Heart right ventricle (tissue), 16 donors: ENCODE measurements around the gene SDK2. TPM values are rescaled to one million over a fixed set of nuclear protein-coding genes. Genes with fewer than 3 reads are reported as not detected.

ENCODE experiments used
- ATAC-seq, 8 donors: fragments of 200-7000 bp; cut with Tn5 transposase; one replicate each; pipeline ENCODE4 v1.9.1; 2020; ENCODE audit warnings: mild to moderate bottlenecking in 8 of 8, moderate library complexity in 8 of 8, moderate number of reproducible peaks in 1 of 8
- DNase-seq, 2 donors: peaks; one replicate each; pipeline ENCODE4 v3.0.0-alpha.2; 2020
- H3K27ac ChIP-seq, 10 donors: fragments of 200-600 bp; sonication (generic) in 2 of 10; one replicate each; pipeline versions ENCODE4 v1.5.0 to v1.8.0; 2020 to 2022; ENCODE audit warnings: mild to moderate bottlenecking in 3 of 10
- H3K27me3 ChIP-seq, 7 donors: fragments of 200-600 bp; one replicate each; pipeline ENCODE4 v1.8.0; 2021 to 2022; ENCODE audit warnings: mild to moderate bottlenecking in 2 of 7
- H3K36me3 ChIP-seq, 9 donors: fragments of 200-600 bp; sonication (generic) in 1 of 9; one replicate each; pipeline versions ENCODE4 v1.5.0 to v1.8.0; 2020 to 2022; ENCODE audit warnings: mild to moderate bottlenecking in 2 of 9
- H3K4me1 ChIP-seq, 9 donors: fragments of 200-600 bp; sonication (generic) in 1 of 9; one replicate each; pipeline versions ENCODE4 v1.5.0 to v1.8.0; 2020 to 2022; ENCODE audit warnings: mild to moderate bottlenecking in 4 of 9
- H3K4me3 ChIP-seq, 10 donors: fragments of 200-600 bp; sonication (generic) in 2 of 10; one replicate each; pipeline versions ENCODE4 v1.5.0 to v1.8.0; 2020 to 2022; ENCODE audit warnings: mild to moderate bottlenecking in 7 of 10, moderate library complexity in 2 of 10
- H3K9me3 ChIP-seq, 11 donors: fragments of 200-600 bp in 10 of 11; sonication (generic) in 2 of 11; one replicate each; pipeline versions ENCODE4 v1.5.0 to v1.8.0; 2013 to 2022; ENCODE audit warnings: mild to moderate bottlenecking in 2 of 11, control low read depth in 1 of 11, moderate library complexity in 1 of 11
- CTCF ChIP-seq, 9 donors: fragments of 200-600 bp; sonication (generic) in 2 of 9; IDR thresholded peaks; one replicate each; pipeline versions ENCODE4 v1.5.0 to v1.8.0; 2021 to 2022; ENCODE audit warnings: antibody characterized with exemption in 9 of 9, mild to moderate bottlenecking in 5 of 9, moderate library complexity in 1 of 9
- WGBS, 2 donors: extraction: QIAGEN DNeasy Blood & Tissue Kit; methylation state at CpG; one replicate each; pipeline ENCODE4 v1.1.7; 2013; ENCODE audit warnings: inconsistent platforms in 1 of 2; 5-methylcytosine and 5-hydroxymethylcytosine counted together
- intact Hi-C, 10 donors: fragments of 100-400 bp; cut with DNase I; formaldehyde crosslinking; loops; one replicate each; pipeline versions ENCODE4 v1.11.1 to v1.14.2; 2022
- polyA plus RNA-seq, 2 donors: library from polyadenylated mRNA; stranded (reverse); fragments of 200-250 nt; gene quantifications; one replicate each; pipeline ENCODE4 v1.2.3, GENCODE V29; 2013
- total RNA-seq, 10 donors: library from RNA; stranded (reverse); fragmentation: NEBNext Ultra II Directional in 3 of 10; extraction: Animal tissue kit (Norgen Biotek cat#: 25700) in 3 of 10; gene quantifications; one replicate each; pipeline versions ENCODE4 v1.2.1 to v1.2.4, GENCODE V29; 2021 to 2023
- donor health status: Arrhythmogenic right ventricular cardiomyopathy.
- donor health status: ischemic (EF 13 %, LVEDD 7.1; RV severe dilation, severe dysfunction).
- donor health status: healthy with polysubstance abuse.
- donor health status: DM: no; HTN: yes; CAD: no.
- donor health status: DM: no; HTN: no; CAD: no.
- donor health status: ischemic (EF 25% LVEDD 6.9; RV normal size, moderate dysfunction).
- donor health status: ischemic (EF 25% LVEDD 5.7; RV mildly dilated, moderate dysfunction).
- donor health status: healthy.
- donor health status: DM: yes; HTN: yes; CAD: no.
- donor health status: Ischemic cardiomyopathy.
- donor health status: ischemic (EF 35%, LVEDD 5.7; RV mildly dilated, moderate dysfunction).
- donor health status: nonischemic (EF 11% LVEDD 7.7; RV severe dilation, severe dysfunction).
- donor health status: DM: yes; HTN: yes; CAD: no.
- donor health status: PGD.
- donor health status: ischemic (EF 29% LVEDD 5.4; RV normal size, mild dysfunction).
- donor health status: nonischemic (EF 23%, LVEDD 6.1; RV moderate dilation, normal function).

Gene SDK2
- total and polyA plus RNA-seq, 12 donors = 0.44 to 4.2 (median 1.9) TPM

GRCh38 chr17:73402466-73402865, 241.8 kb downstream of the SDK2 start:
- Histone ChIP-seq H3K4me3 (no peak overlapping the region), H3K36me3 (no peaks in the 10 kb centered on the region), H3K27ac (no peak overlapping the region), H3K4me1 (peaks cover 0 to 15% (median 3%) of the 10 kb centered on the region in 9 donors), H3K9me3 (no peaks in the 10 kb centered on the region), H3K27me3 (no peaks in the 10 kb centered on the region)
- no peak for TF ChIP-seq CTCF (IDR thresholded peaks at IDR 0.05)
- intact Hi-C loops = no loop called here
- 88 to 93% methylated on average over 7 of the region's 7 CpGs for WGBS, 2 donors
- ATAC-seq = no peak
- no peak for DNase-seq

GRCh38 chr17:73401911-73402310, 242.3 kb downstream of the SDK2 start:
- intact Hi-C loops = no loop called here
- TF ChIP-seq CTCF (IDR thresholded peaks at IDR 0.05) = no peak
- no peaks in the 10 kb centered on the region for H3K9me3 ChIP-seq
- no peaks in the 10 kb centered on the region for H3K36me3 ChIP-seq
- DNase-seq (peak; percentile 60 to 71), ATAC-seq (peak; percentile 51 to 84 (median 66))
- WGBS, 2 donors = 52 to 56% methylated on average over 18 of the region's 18 CpGs
- no peak overlapping the region for H3K4me3 ChIP-seq
- H3K4me1 ChIP-seq = peaks cover 0 to 15% (median 3%) of the 10 kb centered on the region in 9 donors
- H3K27me3 ChIP-seq = no peaks in the 10 kb centered on the region
- H3K27ac ChIP-seq = no peak overlapping the region

DNA sequence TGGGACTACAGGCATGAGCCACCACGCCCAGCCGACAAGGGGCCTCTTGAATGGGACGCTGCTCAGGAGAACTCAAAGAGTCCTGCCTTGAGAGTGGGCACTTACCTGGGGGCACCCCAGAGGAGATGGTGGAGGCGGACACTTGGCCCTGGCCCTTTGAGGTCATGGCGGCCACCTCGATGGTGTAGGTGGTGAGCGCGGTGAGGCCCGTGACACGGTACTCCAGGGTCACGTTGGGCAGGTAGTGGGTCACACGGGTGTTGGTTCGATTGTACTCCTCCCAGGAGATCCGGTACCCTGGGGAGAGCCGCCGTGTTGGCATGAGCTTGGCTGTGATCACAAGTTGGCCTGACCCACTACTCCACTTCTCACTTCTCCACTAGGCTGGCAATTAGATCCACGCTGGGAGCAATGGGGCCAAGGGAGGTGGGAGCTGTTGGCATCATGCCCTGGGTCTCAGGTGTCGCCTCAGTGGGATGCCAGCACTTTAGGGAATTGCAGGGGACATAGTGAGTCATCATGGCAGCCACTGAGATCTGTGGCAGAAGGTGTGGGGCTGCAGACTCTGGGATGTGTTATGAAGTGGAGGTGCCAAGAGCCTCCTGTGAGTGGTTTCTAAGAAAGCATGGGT, 243.2 kb downstream of the SDK2 start:
- intact Hi-C loops = no loop called here
- ATAC-seq = peak in 1 of 8 donors; percentile 5
- H3K4me3 ChIP-seq = no peak overlapping the region
- no peaks in the 10 kb centered on the region for H3K36me3 ChIP-seq
- peaks cover 0 to 15% (median 3%) of the 10 kb centered on the region in 9 donors for H3K4me1 ChIP-seq
- no peaks in the 10 kb centered on the region for H3K9me3 ChIP-seq
- H3K27me3 ChIP-seq = no peaks in the 10 kb centered on the region
- no peak overlapping the region for H3K27ac ChIP-seq
- WGBS, 2 donors = 95 to 97% methylated on average over 18 of the region's 18 CpGs
- no peak for DNase-seq
- TF ChIP-seq CTCF (IDR thresholded peaks at IDR 0.05) = no peak

DNA sequence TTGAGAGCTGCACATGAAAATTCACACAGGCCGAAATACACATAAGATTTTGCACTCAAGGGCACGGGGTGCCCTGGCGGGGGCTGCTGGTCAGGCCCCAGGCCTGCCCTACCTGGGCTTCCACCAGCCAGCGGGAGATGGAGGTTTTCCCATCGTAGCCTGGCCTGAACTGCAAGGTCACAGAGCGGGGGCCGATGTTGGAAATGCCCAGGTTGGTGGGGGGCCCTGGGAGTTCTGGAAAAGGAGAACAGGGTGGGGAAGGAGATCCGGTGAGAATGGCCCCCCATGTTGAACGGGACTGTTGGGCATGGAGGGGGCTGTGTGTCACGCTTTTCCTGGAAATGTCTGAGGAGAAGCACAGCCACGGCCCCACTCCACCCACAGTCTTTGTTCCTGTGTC, 245.2 kb downstream of the SDK2 start:
- TF ChIP-seq CTCF (IDR thresholded peaks at IDR 0.05) = no peak
- intact Hi-C loops = no loop called here
- DNase-seq (no peak), ATAC-seq (no peak)
- Histone ChIP-seq H3K4me1 (peaks cover 0 to 15% (median 3%) of the 10 kb centered on the region in 9 donors), H3K27me3 (no peaks in the 10 kb centered on the region), H3K9me3 (no peaks in the 10 kb centered on the region), H3K27ac (no peak overlapping the region), H3K4me3 (no peak overlapping the region), H3K36me3 (no peaks in the 10 kb centered on the region)
- 77 to 86% methylated on average over 11 of the region's 11 CpGs for WGBS, 2 donors
